ENCODE measurements around the gene CCL4.

The CCL4 gene

GRCh38 chr17:36144014-36144413 lies 40.4 kb downstream of the CCL4 start:
- DNase-seq (ENCODE audit: low read depth, low spot score) = no peak

GRCh38 chr17:36144981-36145729 lies 41.5 kb downstream of the CCL4 start:
- no peak for DNase-seq (ENCODE audit: low read depth, low spot score)

GRCh38 chr17:36147601-36148000 lies 44.0 kb downstream of the CCL4 start:
- no peak for DNase-seq (ENCODE audit: low read depth, low spot score)

GRCh38 chr17:36148559-36149295 lies 45.1 kb downstream of the CCL4 start:
- DNase-seq (ENCODE audit: low read depth, low spot score) = no peak

- no peak for DNase-seq (ENCODE audit: low read depth, low spot score)
Observed at GRCh38 chr17:36149296-36149820, 45.7 kb downstream of the CCL4 start.

- no peak for DNase-seq (ENCODE audit: low read depth, low spot score)
Observed at GRCh38 chr17:36151891-36152638, 48.4 kb downstream of the CCL4 start.

GRCh38 chr17:36152639-36153120 lies 49.1 kb downstream of the CCL4 start:
- no peak for DNase-seq (ENCODE audit: low read depth, low spot score)

- DNase-seq (ENCODE audit: low read depth, low spot score) = no peak
Observed at GRCh38 chr17:36153895-36154610, 50.4 kb downstream of the CCL4 start.
